LHCN-M2 (cell line): ENCODE measurements around the gene DISP3. TPM values are rescaled to one million over a fixed set of nuclear protein-coding genes. Genes with fewer than 3 reads are reported as not detected.

Experiments used
- DNase-seq: peaks from one replicate; pipeline ENCODE4 v3.0.0-alpha.2; 2012; ENCODE audit warnings: low read depth
- total RNA-seq: library from RNA; depleted of rRNA; stranded (reverse); fragments of >200 nt; gene quantifications from 2 replicates; pipeline ENCODE4 v1.2.3, GENCODE V29; 2014

DISP3 gene
- total RNA-seq, 1 experiment from 2014 or later: not detected

- no peak for DNase-seq
Observed at GRCh38 chr1:11543392-11543791, 64.4 kb downstream of the DISP3 start.

- DNase-seq: no peak
Observed at GRCh38 chr1:11543796-11544195, 64.8 kb downstream of the DISP3 start.

- DNase-seq: no peak
Observed at GRCh38 chr1:11546456-11546855, 67.5 kb downstream of the DISP3 start.

GRCh38 chr1:11550664-11551283, 71.8 kb downstream of the DISP3 start:
- DNase-seq: peak; percentile 70

- no peak for DNase-seq
Observed at GRCh38 chr1:11558276-11558675, 79.3 kb downstream of the DISP3 start.

- no peak for DNase-seq
Observed at GRCh38 chr1:11558871-11559590, 80.1 kb downstream of the DISP3 start.

- DNase-seq: no peak
Observed at GRCh38 chr1:11559591-11559970, 80.6 kb downstream of the DISP3 start.

GRCh38 chr1:11560061-11560460, 81.1 kb downstream of the DISP3 start:
- no peak for DNase-seq

GRCh38 chr1:11561740-11562139, 82.8 kb downstream of the DISP3 start:
- DNase-seq: no peak

GRCh38 chr1:11562664-11563063, 83.7 kb downstream of the DISP3 start:
- DNase-seq: no peak

GRCh38 chr1:11563560-11564069, 84.7 kb downstream of the DISP3 start:
- DNase-seq: no peak

- DNase-seq: no peak
Observed at GRCh38 chr1:11564237-11564636, 85.3 kb downstream of the DISP3 start.

- DNase-seq: no peak
Observed at GRCh38 chr1:11566042-11566850, 87.3 kb downstream of the DISP3 start.

- DNase-seq: peak; percentile 9
Observed at GRCh38 chr1:11567244-11568065, 88.5 kb downstream of the DISP3 start.

- peak; percentile 81 for DNase-seq
Observed at GRCh38 chr1:11568687-11569086, 89.7 kb downstream of the DISP3 start.

- DNase-seq: no peak
Observed at GRCh38 chr1:11569551-11569950, 90.6 kb downstream of the DISP3 start.

GRCh38 chr1:11569954-11570353, 91.0 kb downstream of the DISP3 start:
- no peak for DNase-seq

- no peak for DNase-seq
Observed at GRCh38 chr1:11570821-11571380, 91.9 kb downstream of the DISP3 start.

GRCh38 chr1:11571906-11572616, 93.1 kb downstream of the DISP3 start:
- no peak for DNase-seq

GRCh38 chr1:11573116-11573692, 94.2 kb downstream of the DISP3 start:
- DNase-seq: no peak
